B cell (primary cell): ENCODE data around the gene ERG. TPM values are rescaled to one million over a fixed set of nuclear protein-coding genes. Genes with fewer than 3 reads are reported as not detected.

Source experiments
- ATAC-seq: fragments of 200-7000 bp; cut with Tn5 transposase; one replicate; pipeline ENCODE4 v1.10.0; 2021; ENCODE audit warnings: low read depth, mild to moderate bottlenecking, moderate number of reproducible peaks, moderate library complexity
- CTCF ChIA-PET: fragments of 350-600 bp; sonication (Branson Sonifier 250); formaldehyde crosslinking; loops from one replicate; lab custom pipeline; 2021; ENCODE audit warnings: antibody characterized with exemption, inconsistent platforms; lab: Charles Lee
- POLR2A ChIA-PET: fragments of 350-600 bp; sonication (Branson Sonifier 250); formaldehyde crosslinking; loops from one replicate; lab custom pipeline; 2021; ENCODE audit warnings: antibody characterized with exemption; lab: Charles Lee
- DNase-seq: peaks from one replicate; pipeline ENCODE4 v3.0.0; 2013
- H2AFZ ChIP-seq: 2 replicates; pipeline ENCODE4 v1.6.1; 2012; ENCODE audit warnings: mild to moderate bottlenecking, low read depth, low read length; ENCODE audit not compliant: insufficient read depth, poor library complexity, severe bottlenecking
- H3K27ac ChIP-seq, 2 donors: 1 replicate in 1 of 2; 2 replicates in 1 of 2; pipeline ENCODE4 v1.5.1; 2012 to 2013; ENCODE audit warnings: low read length in 2 of 2, mild to moderate bottlenecking in 2 of 2, moderate library complexity in 1 of 2
- H3K27me3 ChIP-seq, 4 experiments: fragments of 200-600 bp in 1 of 4; sonication (generic) in 1 of 4; replicated peaks in 1 of 4; 1 replicate in 2 of 4; 2 replicates in 2 of 4; pipeline versions ENCODE4 v1.6.1 to v1.7.0; 2013 to 2016; ENCODE audit warnings: low read length in 3 of 4, mild to moderate bottlenecking in 2 of 4, mixed read lengths in 1 of 4, moderate library complexity in 1 of 4; ENCODE audit not compliant: insufficient read depth in 4 of 4, control insufficient read depth in 3 of 4; ENCODE audit errors: control extremely low read depth in 1 of 4
- H3K36me3 ChIP-seq, 2 experiments: replicated peaks in 1 of 2; 1 replicate in 1 of 2; 2 replicates in 1 of 2; pipeline versions ENCODE4 v1.6.1 to v1.7.1; 2013; ENCODE audit warnings: low read length in 1 of 2; ENCODE audit not compliant: insufficient read depth in 2 of 2, control insufficient read depth in 1 of 2; ENCODE audit errors: control extremely low read depth in 1 of 2, extremely low read depth in 1 of 2
- H3K4me1 ChIP-seq, 2 donors: fragments of 200-600 bp in 1 of 2; sonication (generic) in 1 of 2; 1 replicate in 1 of 2; 2 replicates in 1 of 2; pipeline versions ENCODE4 v1.5.1 to v1.6.1; 2013 to 2017; ENCODE audit warnings: low read length in 2 of 2; ENCODE audit not compliant: control insufficient read depth in 2 of 2, insufficient read depth in 2 of 2
- H3K4me2 ChIP-seq: replicated peaks from 2 replicates; pipeline ENCODE3; 2012; ENCODE audit warnings: mild to moderate bottlenecking, low read depth, low read length; ENCODE audit not compliant: poor library complexity, severe bottlenecking
- H3K4me3 ChIP-seq, 5 experiments: fragments of 200-600 bp in 1 of 5; sonication (generic) in 1 of 5; 1 replicate in 3 of 5; 2 replicates in 2 of 5; pipeline versions ENCODE4 v1.5.1 to v1.7.0; 2011 to 2016; ENCODE audit warnings: low read length in 4 of 5, mild to moderate bottlenecking in 4 of 5, low read depth in 2 of 5, control low read depth in 1 of 5, moderate library complexity in 1 of 5; ENCODE audit not compliant: insufficient read depth in 1 of 5; ENCODE audit errors: control extremely low read depth in 1 of 5, extremely low read depth in 1 of 5
- H3K79me2 ChIP-seq: fragments of 200-600 bp; sonication (generic); one replicate; pipeline ENCODE4 v1.6.0; 2016; ENCODE audit warnings: low read length; ENCODE audit not compliant: control insufficient read depth, insufficient read depth
- H3K9ac ChIP-seq: fragments of 200-600 bp; sonication (generic); 2 replicates; pipeline ENCODE4 v1.6.1; 2017; ENCODE audit warnings: mild to moderate bottlenecking, low read length, moderate library complexity
- H3K9me3 ChIP-seq, 3 donors: one replicate each; pipeline versions ENCODE4 v1.6.1 to v1.7.1; 2013; ENCODE audit warnings: low read length in 2 of 3; ENCODE audit not compliant: control insufficient read depth in 2 of 3, insufficient read depth in 1 of 3; ENCODE audit errors: control extremely low read depth in 1 of 3
- H4K20me1 ChIP-seq: 2 replicates; pipeline ENCODE4 v1.6.0; 2012; ENCODE audit warnings: mild to moderate bottlenecking, low read length; ENCODE audit not compliant: insufficient read depth, control insufficient read depth, poor library complexity, severe bottlenecking
- H3K27ac Mint-ChIP-seq: one replicate; pipeline ENCODE4 v1.8.0; 2021; ENCODE audit warnings: mixed read lengths
- H3K27me3 Mint-ChIP-seq: one replicate; pipeline ENCODE4 v1.8.0; 2021; ENCODE audit warnings: mixed read lengths
- H3K4me1 Mint-ChIP-seq: one replicate; pipeline ENCODE4 v1.8.0; 2021; ENCODE audit warnings: mixed read lengths
- H3K4me3 Mint-ChIP-seq: one replicate; pipeline ENCODE4 v1.8.0; 2021; ENCODE audit warnings: mixed read lengths
- H3K9me3 Mint-ChIP-seq: one replicate; pipeline ENCODE4 v1.8.0; 2022; ENCODE audit warnings: mixed read lengths; ENCODE audit not compliant: insufficient read depth
- CTCF ChIP-seq: fragments of 200-600 bp; IDR thresholded peaks from one replicate; pipeline ENCODE4 v1.8.0; 2022; ENCODE audit warnings: antibody characterized with exemption, mild to moderate bottlenecking
- EZH2 ChIP-seq: IDR thresholded peaks from 2 replicates; pipeline ENCODE4 v1.6.1; 2012; ENCODE audit warnings: borderline replicate concordance, low read depth, mild to moderate bottlenecking, moderate library complexity, low read length; ENCODE audit not compliant: insufficient read depth, poor library complexity, severe bottlenecking
- WGBS: methylation state at CpG from one replicate; pipeline ENCODE4 v1.1.5; 2013; ENCODE audit warnings: missing lambda C conversion rate; ENCODE audit not compliant: insufficient coverage; 5-methylcytosine and 5-hydroxymethylcytosine counted together
- intact Hi-C: fragments of 100-400 bp; cut with micrococcal nuclease; formaldehyde crosslinking; loops from one replicate; pipeline ENCODE4 v1.10.0; 2022
- polyA plus RNA-seq: library from polyadenylated mRNA; depleted of rRNA; stranded (reverse); fragments of >200 nt; gene quantifications from 2 replicates; pipeline ENCODE4 v1.2.3, GENCODE V29; 2012
- total RNA-seq, 2 donors: library from RNA; stranded (reverse); fragments of 120-200 nt in 1 of 2; gene quantifications; 1 replicate in 1 of 2; 2 replicates in 1 of 2; pipeline versions ENCODE4 v1.2.3 to v1.2.4, GENCODE V29; 2013 to 2022

Gene ERG
- total and polyA plus RNA-seq, 2 donors (not counting 1 experiment from before 2014, with no cell fraction given) = 0.17 TPM; not detected in 1

- TF ChIP-seq CTCF = no peak
- TF ChIP-seq EZH2 = no peak
- no peak overlapping the region for H2AFZ ChIP-seq
- no peak overlapping the region for H3K4me2 ChIP-seq
- no peaks in the 10 kb centered on the region for H3K79me2 ChIP-seq
- H3K9ac ChIP-seq = no peak overlapping the region
- intact Hi-C loops = no loop called here
- DNase-seq = no peak
- H3K27me3 ChIP-seq = peaks cover 0 to 6% (median 0%) of the 10 kb centered on the region in 4 experiments
- no peak for ATAC-seq
- no peak overlapping the region for H3K4me3 ChIP-seq
- H3K9me3 ChIP-seq = no peaks in the 10 kb centered on the region
- Mint-ChIP-seq H3K27me3 (peaks cover 10% of the 10 kb centered on the region), H3K9me3 (no peaks in the 10 kb centered on the region), H3K27ac (no peak overlapping the region), H3K4me1 (no peaks in the 10 kb centered on the region), H3K4me3 (no peak overlapping the region)
- CTCF ChIA-PET = no interaction called here
- no peaks in the 10 kb centered on the region for H3K4me1 ChIP-seq
- POLR2A ChIA-PET = no interaction called here
- H3K36me3 ChIP-seq = no peaks in the 10 kb centered on the region
- no peak overlapping the region for H3K27ac ChIP-seq
- no CpG with 5 or more reads among the region's 5 CpGs for WGBS
- no peaks in the 10 kb centered on the region for H4K20me1 ChIP-seq
These were observed 108.4 kb downstream of the ERG start for GRCh38 chr21:38389896-38390295.

- POLR2A ChIA-PET = no interaction called here
- no peak overlapping the region for H3K4me2 ChIP-seq
- no peaks in the 10 kb centered on the region for H3K4me1 ChIP-seq
- H2AFZ ChIP-seq = no peak overlapping the region
- no peak overlapping the region for H3K27ac ChIP-seq
- no peak overlapping the region for H3K4me3 ChIP-seq
- no peaks in the 10 kb centered on the region for H3K36me3 ChIP-seq
- WGBS = no CpG with 5 or more reads among the region's 2 CpGs
- no peaks in the 10 kb centered on the region for H3K4me1 Mint-ChIP-seq
- peaks cover 0 to 6% (median 0%) of the 10 kb centered on the region in 4 experiments for H3K27me3 ChIP-seq
- H3K9me3 ChIP-seq = no peaks in the 10 kb centered on the region
- no peak overlapping the region for H3K9ac ChIP-seq
- CTCF ChIA-PET = no interaction called here
- DNase-seq (no peak), ATAC-seq (no peak)
- H3K27ac Mint-ChIP-seq = no peak overlapping the region
- no peaks in the 10 kb centered on the region for H4K20me1 ChIP-seq
- no peaks in the 10 kb centered on the region for H3K9me3 Mint-ChIP-seq
- TF ChIP-seq EZH2 = no peak
- no peak for TF ChIP-seq CTCF
- H3K27me3 Mint-ChIP-seq = peaks cover 10% of the 10 kb centered on the region
- H3K4me3 Mint-ChIP-seq = no peak overlapping the region
- intact Hi-C loops = no loop called here
- no peaks in the 10 kb centered on the region for H3K79me2 ChIP-seq
These were observed 109.0 kb downstream of the ERG start for GRCh38 chr21:38389354-38389676.
